Colonic mucosa (tissue), 4 donors: ENCODE measurements around the gene CCDC90B. TPM values are rescaled to one million over a fixed set of nuclear protein-coding genes. Genes with fewer than 3 reads are reported as not detected.
"Not testable (repeated sequence)": the region's sequence is repeated elsewhere in the genome, so short reads cannot be mapped to it uniquely, and the experiment has no call there.

Source experiments
- DNase-seq: peaks from one replicate; pipeline ENCODE4 v3.0.0-alpha.2; 2020
- H3K27ac ChIP-seq: fragments of 200-600 bp; one replicate; pipeline ENCODE4 v1.8.0; 2021
- H3K27me3 ChIP-seq: fragments of 200-600 bp; one replicate; pipeline ENCODE4 v1.8.0; 2021
- H3K36me3 ChIP-seq: fragments of 200-600 bp; one replicate; pipeline ENCODE4 v1.8.0; 2021
- H3K4me1 ChIP-seq: fragments of 200-600 bp; one replicate; pipeline ENCODE4 v1.8.0; 2021; ENCODE audit warnings: mild to moderate bottlenecking
- H3K4me3 ChIP-seq: fragments of 200-600 bp; one replicate; pipeline ENCODE4 v1.8.0; 2021
- H3K9ac ChIP-seq, 2 donors: one replicate each; pipeline ENCODE4 v1.7.0; 2013; ENCODE audit warnings: control low read depth in 2 of 2, low read depth in 2 of 2, low read length in 2 of 2
- H3K9me3 ChIP-seq: fragments of 200-600 bp; one replicate; pipeline ENCODE4 v1.8.0; 2021
- CTCF ChIP-seq: fragments of 200-600 bp; IDR thresholded peaks from one replicate; pipeline ENCODE4 v1.8.0; 2022; ENCODE audit warnings: antibody characterized with exemption, mild to moderate bottlenecking
- intact Hi-C: fragments of 100-400 bp; cut with DNase I; formaldehyde crosslinking; loops from one replicate; pipeline ENCODE4 v1.14.1; 2022
- total RNA-seq, 2 donors: library from RNA; stranded (reverse); fragmentation: NEBNext Ultra II Directional in 1 of 2; extraction: Animal tissue kit (Norgen Biotek cat#: 25700) in 1 of 2; gene quantifications; one replicate each; pipeline ENCODE4 v1.2.1, GENCODE V29; 2021
- donor health status: healthy.
- donor health status: DM: no; HTN: no; CAD: no.
- donor health status: DM: no; HTN: no; CAD: no.

Gene CCDC90B
- total RNA-seq, 2 donors from 2014 or later, result 26.1 to 27.3 TPM

- Histone ChIP-seq H3K27me3 (no peaks in the 10 kb centered on the region), H3K4me3 (no peak overlapping the region), H3K36me3 (no peaks in the 10 kb centered on the region), H3K9me3 (no peaks in the 10 kb centered on the region), H3K9ac (no peak overlapping the region), H3K4me1 (no peaks in the 10 kb centered on the region), H3K27ac (no peak overlapping the region)
- intact Hi-C loops, result no loop called here
- DNase-seq, result no peak
- TF ChIP-seq CTCF, result no peak
Measured at GRCh38 chr11:83318931-83319330, 32.8 kb upstream of the CCDC90B start.

- no peak for TF ChIP-seq CTCF
- Histone ChIP-seq H3K4me1 (no peaks in the 10 kb centered on the region), H3K9ac (no peak overlapping the region), H3K4me3 (no peak overlapping the region), H3K9me3 (no peaks in the 10 kb centered on the region), H3K36me3 (no peaks in the 10 kb centered on the region), H3K27ac (no peak overlapping the region), H3K27me3 (no peaks in the 10 kb centered on the region)
- DNase-seq, result no peak
- intact Hi-C loops, result no loop called here
Measured at GRCh38 chr11:83317757-83318690, 31.9 kb upstream of the CCDC90B start.

- H3K9ac ChIP-seq, H3K9me3 ChIP-seq, intact Hi-C loops, H3K4me3 ChIP-seq, H3K36me3 ChIP-seq, H3K4me1 ChIP-seq, H3K27me3 ChIP-seq, DNase-seq, H3K27ac ChIP-seq: not testable (repeated sequence)
Measured at GRCh38 chr11:83316897-83317268, 30.7 kb upstream of the CCDC90B start.

- intact Hi-C loops, H3K27me3 ChIP-seq, H3K9ac ChIP-seq, H3K4me1 ChIP-seq, DNase-seq, H3K27ac ChIP-seq, H3K4me3 ChIP-seq, H3K36me3 ChIP-seq, H3K9me3 ChIP-seq: not testable (repeated sequence)
Measured at GRCh38 chr11:83316143-83316896, 30.2 kb upstream of the CCDC90B start.

GRCh38 chr11:83312430-83312829 is 26.3 kb upstream of the CCDC90B start:
- Histone ChIP-seq H3K4me1 (no peaks in the 10 kb centered on the region), H3K9me3 (no peaks in the 10 kb centered on the region), H3K27me3 (no peaks in the 10 kb centered on the region), H3K9ac (no peak overlapping the region), H3K36me3 (no peaks in the 10 kb centered on the region), H3K27ac (no peak overlapping the region), H3K4me3 (no peak overlapping the region)
- TF ChIP-seq CTCF, result no peak
- DNase-seq, result no peak
- intact Hi-C loops, result no loop called here

- Histone ChIP-seq H3K9ac (no peak overlapping the region), H3K36me3 (no peaks in the 10 kb centered on the region), H3K4me1 (no peaks in the 10 kb centered on the region), H3K9me3 (no peaks in the 10 kb centered on the region), H3K27ac (no peak overlapping the region), H3K27me3 (no peaks in the 10 kb centered on the region), H3K4me3 (no peak overlapping the region)
- intact Hi-C loops, result no loop called here
- DNase-seq, result no peak
- no peak for TF ChIP-seq CTCF
Measured at GRCh38 chr11:83311701-83312100, 25.5 kb upstream of the CCDC90B start.
